ENCODE measurements around the gene CCL24. TPM values are rescaled to one million over a fixed set of nuclear protein-coding genes. Genes with fewer than 3 reads are reported as not detected.
"Not testable (repeated sequence)": the region's sequence is repeated elsewhere in the genome, so short reads cannot be mapped to it uniquely, and the experiment has no call there.

Gene CCL24, protein sequence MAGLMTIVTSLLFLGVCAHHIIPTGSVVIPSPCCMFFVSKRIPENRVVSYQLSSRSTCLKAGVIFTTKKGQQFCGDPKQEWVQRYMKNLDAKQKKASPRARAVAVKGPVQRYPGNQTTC
- not detected in 2 replicates for polyA plus RNA-seq (2011; rRNA removed)
- polyA minus RNA-seq (2011; rRNA and poly(A)+ RNA removed) = not detected in 2 replicates

DNA sequence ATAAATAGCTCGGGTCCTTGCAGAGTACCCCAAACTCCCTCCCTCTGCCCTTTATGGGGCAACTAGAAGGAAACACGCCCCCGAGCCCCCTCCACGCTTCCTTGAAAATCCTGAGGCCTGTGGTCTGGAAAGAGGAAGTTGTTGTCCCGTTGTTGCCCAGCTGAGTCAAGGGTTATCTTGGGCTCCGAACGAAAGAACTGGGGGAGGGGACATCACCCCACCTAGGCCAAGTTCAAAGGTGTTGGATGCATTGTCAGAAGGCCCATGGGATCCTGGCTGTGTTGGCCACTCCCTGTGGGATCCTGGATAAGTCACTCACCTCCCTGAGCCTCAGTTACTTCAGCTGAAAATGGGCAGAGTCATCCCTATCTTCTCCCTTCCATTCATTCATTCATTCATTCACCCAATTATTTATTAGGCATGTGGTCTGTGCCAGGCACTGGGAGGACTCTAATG is at the start of gene CCL24:
Gene CCL24 (minus strand): TSS at position 26 of the 456 bp plus-strand sequence. CDS start 91 bp downstream, outside the sequence.
- no peak for DNase-seq (ENCODE audit: low read depth, low spot score)
- TF ChIP-seq CTCF (IDR thresholded peaks at IDR 0.05; ENCODE audit: low read depth, low read length) = no peak
- ChIA-PET CTCF (no interaction called here), POLR2A (no interaction called here)
- peaks cover 6% of the 10 kb centered on the region for H3K27me3 ChIP-seq (ENCODE audit: control insufficient read depth, insufficient read depth, low read length)
- no peaks in the 10 kb centered on the region for H3K9me3 ChIP-seq (ENCODE audit: control insufficient read depth, insufficient read depth, low read length)
- no peak within 1 kb of the TSS for H3K27ac ChIP-seq (ENCODE audit: low read depth, low read length)
- H3K4me3 ChIP-seq (ENCODE audit: low read depth, low read length) = no peak within 1 kb of the TSS

- no peaks in the 10 kb centered on the region for H3K27me3 ChIP-seq (ENCODE audit: control insufficient read depth, insufficient read depth, low read length)
- DNase-seq (ENCODE audit: low read depth, low spot score) = peak; percentile 48
- H3K27ac ChIP-seq (ENCODE audit: low read depth, low read length) = no peak overlapping the region
- POLR2A ChIA-PET = interaction anchor here (0.6 to 1.3 kb wide), 4 partner anchors 10 to 114 kb away, joined by 3 to 12 read pairs (median 3); no protein-coding TSS in a partner anchor
- H3K9me3 ChIP-seq (ENCODE audit: control insufficient read depth, insufficient read depth, low read length) = no peaks in the 10 kb centered on the region
- CTCF ChIA-PET = interaction anchor here (1.2 kb wide), 1 partner anchor 158 kb away, joined by 3 read pairs; no protein-coding TSS in a partner anchor
- H3K4me3 ChIP-seq (ENCODE audit: low read depth, low read length) = no peak overlapping the region
- no peak for TF ChIP-seq CTCF (IDR thresholded peaks at IDR 0.05; ENCODE audit: low read depth, low read length)
Observed at GRCh38 chr7:75861636-75862035, 48.0 kb upstream of the CCL24 start.

DNA sequence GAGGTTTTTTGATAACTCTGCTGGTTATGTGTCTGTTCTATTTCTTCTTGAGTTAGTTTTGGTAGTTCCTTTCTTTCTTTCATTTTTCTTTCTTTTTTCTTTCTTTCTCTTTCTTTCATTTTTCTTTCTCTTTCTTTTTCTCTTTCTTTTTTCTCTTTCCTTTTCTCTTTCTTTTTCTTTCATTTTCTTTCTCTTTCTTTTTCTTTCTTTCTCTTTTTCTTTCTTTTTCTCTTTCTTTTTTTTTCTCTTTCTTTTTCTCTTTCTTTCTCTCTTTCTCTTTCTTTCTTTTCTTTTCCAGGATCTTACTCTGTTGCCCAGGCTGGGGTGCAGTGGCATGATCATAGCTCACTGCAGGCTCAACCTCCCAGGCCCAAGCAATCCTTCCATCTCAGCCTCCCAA is 44.8 kb upstream of the CCL24 start:
- Histone ChIP-seq H3K27ac (ENCODE audit: low read depth, low read length) (no peak overlapping the region), H3K27me3 (ENCODE audit: control insufficient read depth, insufficient read depth, low read length) (no peaks in the 10 kb centered on the region), H3K4me3 (ENCODE audit: low read depth, low read length) (no peak overlapping the region), H3K9me3 (ENCODE audit: control insufficient read depth, insufficient read depth, low read length) (no peaks in the 10 kb centered on the region)
- TF ChIP-seq CTCF (IDR thresholded peaks at IDR 0.05; ENCODE audit: low read depth, low read length) = no peak
- ChIA-PET POLR2A (no interaction called here), CTCF (no interaction called here)
- no peak for DNase-seq (ENCODE audit: low read depth, low spot score)

DNA sequence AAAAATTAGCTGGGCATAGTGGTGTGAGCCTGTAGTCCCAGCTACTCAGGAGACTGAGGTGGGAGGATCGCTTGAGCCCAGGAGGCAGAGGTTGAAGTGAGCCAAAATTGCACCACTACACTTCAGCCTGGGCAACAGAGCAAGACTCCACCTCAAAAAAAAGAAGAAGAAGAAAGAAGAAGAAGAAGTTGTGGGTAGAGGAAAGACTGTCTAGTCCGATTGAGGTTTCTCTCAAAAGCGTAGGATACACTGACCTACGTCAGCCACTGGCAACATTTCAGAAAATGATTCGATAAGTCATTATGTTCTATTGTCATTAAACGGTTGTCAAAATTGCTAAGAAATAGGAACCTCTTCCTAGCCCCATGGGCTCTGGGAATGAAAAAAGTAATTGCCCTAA is 42.9 kb upstream of the CCL24 start:
- TF ChIP-seq CTCF (IDR thresholded peaks at IDR 0.05; ENCODE audit: low read depth, low read length) = no peak
- Histone ChIP-seq H3K27ac (ENCODE audit: low read depth, low read length) (no peak overlapping the region), H3K4me3 (ENCODE audit: low read depth, low read length) (no peak overlapping the region), H3K9me3 (ENCODE audit: control insufficient read depth, insufficient read depth, low read length) (no peaks in the 10 kb centered on the region), H3K27me3 (ENCODE audit: control insufficient read depth, insufficient read depth, low read length) (no peaks in the 10 kb centered on the region)
- ChIA-PET POLR2A (no interaction called here), CTCF (no interaction called here)
- no peak for DNase-seq (ENCODE audit: low read depth, low spot score)

DNA sequence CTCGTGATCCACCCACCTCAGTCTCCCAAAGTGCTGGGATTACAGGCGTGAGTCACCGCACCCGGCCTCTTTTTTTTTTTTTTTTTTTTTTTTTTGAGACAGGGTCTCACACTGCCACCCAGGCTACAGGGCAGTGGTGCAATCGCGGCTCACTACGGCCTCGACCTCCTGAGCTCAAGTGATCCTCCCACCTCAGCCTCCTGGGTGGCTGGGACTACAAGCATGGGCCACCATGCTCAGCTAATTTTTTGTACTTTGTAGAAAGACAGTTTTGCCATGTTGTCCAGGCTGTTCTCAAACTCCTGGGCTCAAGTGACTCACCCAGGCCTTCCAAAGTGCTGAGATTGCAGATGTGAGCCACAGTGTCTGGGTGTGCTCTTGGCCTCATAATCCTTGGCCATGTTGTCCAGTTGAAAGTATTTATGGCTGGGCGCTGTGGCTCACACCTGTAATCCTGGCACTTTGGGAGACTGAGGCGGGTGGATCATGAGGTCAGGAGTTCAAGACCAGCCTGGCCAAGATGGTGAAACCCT is 41.3 kb upstream of the CCL24 start:
- DNase-seq (ENCODE audit: low read depth, low spot score); H3K27ac ChIP-seq (ENCODE audit: low read depth, low read length); H3K4me3 ChIP-seq (ENCODE audit: low read depth, low read length); H3K27me3 ChIP-seq (ENCODE audit: control insufficient read depth, insufficient read depth, low read length); H3K9me3 ChIP-seq (ENCODE audit: control insufficient read depth, insufficient read depth, low read length): not testable (repeated sequence)
- ChIA-PET CTCF (interaction anchor here (0.7 kb wide), 1 partner anchor 12 kb away, joined by 3 read pairs; no protein-coding TSS in a partner anchor), POLR2A (interaction anchor here (1.1 kb wide), 1 partner anchor 61 kb away, joined by 15 read pairs; no protein-coding TSS in a partner anchor)

All from AG04450 (cell line).